HG02973 (cell line): ENCODE measurements around the gene CFAP73.
A peak's percentile ranks its signal among the peaks of the same experiment; 100 is the strongest.
"Not testable (repeated sequence)": the region's sequence is repeated elsewhere in the genome, so short reads cannot be mapped to it uniquely, and the experiment has no call there.

Source experiments
- ATAC-seq: cut with Tn5 transposase; IDR thresholded peaks from one replicate; pipeline ENCODE4 v1.9.1; 2021; ENCODE audit warnings: moderate library complexity; ENCODE audit not compliant: unreplicated experiment

The CFAP73 gene

GRCh38 chr12:113141716-113142115 is 7.8 kb upstream of the CFAP73 start:
- ATAC-seq, result not testable (repeated sequence)

DNA sequence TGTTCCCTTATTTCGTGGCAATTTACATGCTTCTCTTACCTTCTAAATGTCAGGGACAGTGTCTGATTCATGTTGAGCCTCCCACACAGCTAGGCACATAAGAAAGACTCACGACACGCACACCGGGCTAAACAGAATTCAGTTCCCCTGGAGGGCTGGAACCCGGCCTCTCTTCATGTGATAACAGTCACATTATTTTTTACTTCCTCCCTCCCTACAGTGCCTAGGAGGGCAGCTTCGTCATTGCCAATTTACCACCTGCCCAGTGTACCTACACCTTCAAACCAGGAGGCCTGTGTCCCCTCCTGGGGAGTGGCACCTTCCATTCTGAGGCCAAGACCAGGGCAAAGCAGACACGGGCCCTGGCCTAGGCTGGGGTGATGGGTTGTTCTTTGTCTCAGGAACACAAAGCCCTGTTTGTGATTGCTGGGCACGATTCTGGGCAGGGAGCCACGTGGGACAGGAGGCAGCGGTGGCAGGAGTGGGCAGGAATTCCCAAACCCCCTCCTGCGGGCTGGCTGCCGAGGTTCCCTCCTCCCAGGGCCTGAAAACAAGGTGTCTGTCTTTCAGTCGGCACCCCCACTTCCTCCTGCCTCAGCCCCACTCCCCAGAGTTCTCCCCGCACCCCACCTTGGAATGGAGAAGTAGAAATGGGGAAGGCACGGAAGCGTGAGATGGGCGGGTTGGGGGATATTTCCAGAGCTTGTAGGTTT is 7.2 kb upstream of the CFAP73 start:
- no peak for ATAC-seq

DNA sequence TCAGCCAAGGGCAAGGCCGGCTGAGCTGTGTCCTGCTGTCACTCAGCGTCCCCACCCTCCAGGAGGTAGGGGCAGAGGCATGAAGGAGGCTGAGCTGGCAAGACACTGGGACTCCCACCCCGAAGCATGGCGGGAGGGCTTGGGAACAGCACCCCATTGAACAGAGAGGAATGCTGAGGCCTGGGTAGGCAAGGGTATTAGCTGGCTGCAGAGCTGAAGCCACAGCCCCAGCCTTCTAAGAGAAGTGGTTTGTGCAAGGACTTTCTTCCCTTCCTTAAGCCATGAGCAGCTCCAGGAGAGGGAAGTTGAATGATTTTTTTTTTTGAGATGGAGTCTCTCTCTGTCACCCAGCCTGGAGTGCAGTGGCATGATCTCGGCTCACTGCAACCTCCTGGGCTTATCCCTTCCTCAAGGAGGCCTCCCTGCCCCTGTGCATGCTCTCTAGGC is 6.6 kb upstream of the CFAP73 start:
- no peak for ATAC-seq

- ATAC-seq, result no peak
Observed at GRCh38 chr12:113143959-113144358, 5.6 kb upstream of the CFAP73 start.

GRCh38 chr12:113144806-113145205 is 4.7 kb upstream of the CFAP73 start:
- no peak for ATAC-seq

- ATAC-seq, result no peak
Observed at GRCh38 chr12:113145720-113146551, 3.6 kb upstream of the CFAP73 start.

- no peak for ATAC-seq
Observed at GRCh38 chr12:113146999-113147398, 2.5 kb upstream of the CFAP73 start.

GRCh38 chr12:113151655-113152054 is 2.1 kb downstream of the CFAP73 start:
- no peak for ATAC-seq

- ATAC-seq, result no peak
Observed at GRCh38 chr12:113152196-113152834, 2.8 kb downstream of the CFAP73 start.

GRCh38 chr12:113152835-113153814 is 3.6 kb downstream of the CFAP73 start:
- peak; percentile 53 for ATAC-seq

DNA sequence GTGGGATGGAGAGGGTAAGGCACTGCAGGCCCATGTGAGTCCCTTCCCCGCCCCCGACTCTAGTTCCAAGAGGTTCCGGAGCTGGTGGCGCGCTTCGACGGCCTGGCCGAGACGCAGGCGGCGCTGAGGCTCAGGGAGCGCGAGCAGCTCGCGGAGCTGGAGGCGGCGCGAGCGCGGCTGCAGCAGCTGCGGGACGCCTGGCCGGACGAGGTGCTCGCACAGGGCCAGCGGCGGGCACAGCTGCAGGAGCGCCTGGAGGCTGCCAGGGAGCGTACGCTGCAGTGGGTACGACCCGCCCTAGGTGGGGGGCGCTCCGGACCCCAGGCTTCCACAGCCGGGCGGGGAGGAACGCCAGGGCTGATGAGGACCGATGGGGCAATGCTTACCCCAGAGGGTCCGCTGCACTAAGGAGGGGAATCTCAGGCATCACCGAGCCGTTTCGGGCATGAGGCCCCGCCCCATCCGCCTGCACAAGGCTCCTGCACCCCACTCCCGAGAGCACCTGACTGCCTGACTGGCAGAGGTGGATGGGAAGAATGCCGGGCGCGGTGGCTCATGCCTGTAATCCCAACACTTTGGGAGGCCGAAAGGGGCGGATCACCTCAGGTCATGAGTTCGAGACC is 4.9 kb downstream of the CFAP73 start:
- no peak for ATAC-seq

DNA sequence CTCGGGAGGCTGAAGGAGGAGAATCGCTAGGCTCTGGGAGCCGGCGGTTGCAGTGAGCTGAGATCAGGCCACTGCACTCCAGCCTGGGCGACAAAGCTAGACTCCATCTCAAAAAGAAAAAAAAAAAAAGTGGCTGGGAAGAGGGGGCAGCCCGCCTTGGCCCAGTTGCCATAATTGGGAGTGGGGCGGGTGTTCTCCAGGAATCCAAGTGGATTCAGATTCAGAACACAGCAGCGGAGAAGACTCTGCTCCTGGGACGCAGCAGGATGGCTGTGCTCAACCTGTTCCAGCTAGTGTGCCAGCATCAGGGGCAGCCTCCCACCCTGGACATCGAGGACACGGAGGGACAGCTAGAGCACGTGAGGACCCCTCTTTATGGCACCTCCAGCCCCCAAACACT is 5.5 kb downstream of the CFAP73 start:
- no peak for ATAC-seq

GRCh38 chr12:113155646-113156045 is 6.1 kb downstream of the CFAP73 start:
- no peak for ATAC-seq

- ATAC-seq, result no peak
Observed at GRCh38 chr12:113157218-113157859, 7.8 kb downstream of the CFAP73 start.

GRCh38 chr12:113158439-113159203 is 9.1 kb downstream of the CFAP73 start:
- ATAC-seq, result no peak

- no peak for ATAC-seq
Observed at GRCh38 chr12:113159937-113160336, 10.4 kb downstream of the CFAP73 start.

- no peak for ATAC-seq
Observed at GRCh38 chr12:113161415-113162016, 12.0 kb downstream of the CFAP73 start.
